Stomach (tissue), 4 donors: Measurements from ENCODE around the gene PGPEP1.

Experiments
- EP300 ChIP-seq: sonication (generic); formaldehyde crosslinking; IDR thresholded peaks from one replicate; pipeline ENCODE4 v1.6.1; 2017; ENCODE audit warnings: antibody characterized with exemption
- POLR2AphosphoS5 ChIP-seq, 3 donors: sonication (generic); formaldehyde crosslinking; IDR thresholded peaks; one replicate each; pipeline ENCODE4 v1.6.1; 2016; ENCODE audit warnings: antibody characterized with exemption in 3 of 3
- TF ChIP-seq, protein P1 (sequence below), 7 experiments: fragments of 450-650 bp in 4 of 7; fragments of 200-600 bp in 3 of 7; sonication (generic) in 3 of 7; IDR thresholded peaks; one replicate each; pipeline ENCODE4 v1.5.1; 2016 to 2019; ENCODE audit warnings: antibody characterized with exemption in 7 of 7, control low read depth in 2 of 7, mild to moderate bottlenecking in 1 of 7

DNA sequence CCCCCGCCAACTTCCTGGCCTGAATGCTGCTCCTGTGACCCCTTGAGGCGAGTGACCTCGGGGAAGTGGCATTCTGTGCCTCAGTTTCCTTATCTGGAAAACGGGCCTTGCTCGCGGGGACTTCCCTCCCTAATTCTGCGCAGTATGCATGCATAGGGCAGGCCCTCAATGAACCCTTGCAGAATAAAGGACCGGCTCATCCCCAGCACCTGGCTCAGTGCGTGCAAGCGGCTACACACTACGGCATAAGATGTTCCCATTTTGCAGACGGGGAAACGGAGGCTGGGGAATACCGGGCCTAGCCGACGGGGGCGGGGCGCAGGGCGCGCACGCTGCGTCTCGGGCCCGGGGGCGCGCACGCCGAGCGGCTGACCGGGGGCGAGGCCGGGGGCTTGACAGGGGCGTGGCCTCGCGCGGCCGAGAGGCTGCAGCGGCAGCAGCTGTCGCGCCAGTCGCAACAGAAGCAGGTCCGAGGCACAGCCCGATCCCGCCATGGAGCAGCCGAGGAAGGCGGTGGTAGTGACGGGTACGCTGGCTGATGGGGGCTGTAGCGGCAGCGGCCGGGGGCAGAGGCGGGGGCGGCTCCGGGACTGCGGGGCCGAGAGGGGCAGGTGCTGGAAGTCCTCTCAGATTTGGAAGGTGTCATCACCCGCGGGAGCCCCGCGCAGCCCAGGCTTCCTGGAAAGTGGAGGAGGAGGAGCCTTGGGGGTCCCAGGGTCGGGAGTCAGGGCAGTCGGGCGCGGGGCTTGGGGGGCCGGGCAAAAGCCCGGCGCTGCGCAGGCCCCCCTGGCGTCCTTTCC is at the start of gene PGPEP1:
- TF ChIP-seq, protein P1, sequence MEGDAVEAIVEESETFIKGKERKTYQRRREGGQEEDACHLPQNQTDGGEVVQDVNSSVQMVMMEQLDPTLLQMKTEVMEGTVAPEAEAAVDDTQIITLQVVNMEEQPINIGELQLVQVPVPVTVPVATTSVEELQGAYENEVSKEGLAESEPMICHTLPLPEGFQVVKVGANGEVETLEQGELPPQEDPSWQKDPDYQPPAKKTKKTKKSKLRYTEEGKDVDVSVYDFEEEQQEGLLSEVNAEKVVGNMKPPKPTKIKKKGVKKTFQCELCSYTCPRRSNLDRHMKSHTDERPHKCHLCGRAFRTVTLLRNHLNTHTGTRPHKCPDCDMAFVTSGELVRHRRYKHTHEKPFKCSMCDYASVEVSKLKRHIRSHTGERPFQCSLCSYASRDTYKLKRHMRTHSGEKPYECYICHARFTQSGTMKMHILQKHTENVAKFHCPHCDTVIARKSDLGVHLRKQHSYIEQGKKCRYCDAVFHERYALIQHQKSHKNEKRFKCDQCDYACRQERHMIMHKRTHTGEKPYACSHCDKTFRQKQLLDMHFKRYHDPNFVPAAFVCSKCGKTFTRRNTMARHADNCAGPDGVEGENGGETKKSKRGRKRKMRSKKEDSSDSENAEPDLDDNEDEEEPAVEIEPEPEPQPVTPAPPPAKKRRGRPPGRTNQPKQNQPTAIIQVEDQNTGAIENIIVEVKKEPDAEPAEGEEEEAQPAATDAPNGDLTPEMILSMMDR (IDR thresholded peaks at IDR 0.05): no peak
- no peak for TF ChIP-seq EP300
- peak in 2 of 3 donors; percentile 58 to 63 for TF ChIP-seq POLR2AphosphoS5 (IDR thresholded peaks at IDR 0.05)
